Activated effector memory CD4-positive, alpha-beta T cell treated with anti-CD3 and anti-CD28 coated beads, Interleukin-2, amount 50 U/mL, for 16 hours (primary cell): Measurements from ENCODE around the gene FAAP100.
"Not testable (repeated sequence)": the region's sequence is repeated elsewhere in the genome, so short reads cannot be mapped to it uniquely, and the experiment has no call there.

Experiments used
- DNase-seq: peaks from one replicate; pipeline ENCODE4 v3.0.0-alpha.2; 2020

FAAP100 gene

DNA sequence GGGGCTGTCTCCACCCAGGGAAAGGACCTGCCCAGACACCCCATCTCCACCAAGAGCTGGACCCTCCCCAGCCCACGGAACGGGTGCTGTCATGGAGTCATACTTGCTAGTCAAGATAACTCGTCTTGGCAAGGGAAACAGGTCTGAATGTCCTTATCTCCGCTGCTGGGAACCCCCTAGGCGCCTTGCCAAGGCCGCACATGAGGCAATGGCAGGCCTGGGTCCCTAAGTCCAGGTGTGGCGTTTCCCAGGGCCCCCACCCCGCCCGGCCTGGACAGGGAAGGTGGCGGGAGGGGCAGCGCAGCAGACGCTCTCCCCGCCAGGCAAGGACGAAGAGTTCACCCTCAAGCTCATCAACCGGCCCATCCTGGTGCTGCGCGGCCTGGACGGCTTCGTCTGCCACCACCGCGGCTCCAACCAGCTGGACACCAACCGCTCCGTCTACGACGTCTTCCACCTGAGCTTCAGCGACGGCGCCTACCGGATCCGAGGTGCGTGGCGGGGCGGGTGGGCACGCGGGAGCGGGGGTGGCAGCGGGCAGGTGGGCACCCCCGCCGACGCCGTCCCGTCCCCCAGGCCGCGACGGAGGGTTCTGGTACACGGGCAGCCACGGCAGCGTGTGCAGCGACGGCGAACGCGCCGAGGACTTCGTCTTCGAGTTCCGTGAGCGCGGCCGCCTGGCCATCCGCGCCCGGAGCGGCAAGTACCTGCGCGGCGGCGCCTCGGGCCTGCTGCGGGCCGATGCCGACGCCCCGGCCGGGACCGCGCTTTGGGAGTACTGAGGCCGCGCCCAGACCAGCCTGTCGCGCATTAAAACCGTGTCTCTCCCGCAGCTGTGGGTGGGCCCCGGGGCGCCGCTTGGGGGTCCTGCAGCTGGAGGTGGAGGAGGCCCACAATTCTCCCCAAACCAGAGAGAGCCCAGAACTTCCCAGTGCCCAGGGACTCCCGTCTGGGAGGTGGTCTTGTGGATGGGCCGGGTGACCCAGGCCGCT lies 15.6 kb downstream of the FAAP100 start:
- no peak for DNase-seq

DNA sequence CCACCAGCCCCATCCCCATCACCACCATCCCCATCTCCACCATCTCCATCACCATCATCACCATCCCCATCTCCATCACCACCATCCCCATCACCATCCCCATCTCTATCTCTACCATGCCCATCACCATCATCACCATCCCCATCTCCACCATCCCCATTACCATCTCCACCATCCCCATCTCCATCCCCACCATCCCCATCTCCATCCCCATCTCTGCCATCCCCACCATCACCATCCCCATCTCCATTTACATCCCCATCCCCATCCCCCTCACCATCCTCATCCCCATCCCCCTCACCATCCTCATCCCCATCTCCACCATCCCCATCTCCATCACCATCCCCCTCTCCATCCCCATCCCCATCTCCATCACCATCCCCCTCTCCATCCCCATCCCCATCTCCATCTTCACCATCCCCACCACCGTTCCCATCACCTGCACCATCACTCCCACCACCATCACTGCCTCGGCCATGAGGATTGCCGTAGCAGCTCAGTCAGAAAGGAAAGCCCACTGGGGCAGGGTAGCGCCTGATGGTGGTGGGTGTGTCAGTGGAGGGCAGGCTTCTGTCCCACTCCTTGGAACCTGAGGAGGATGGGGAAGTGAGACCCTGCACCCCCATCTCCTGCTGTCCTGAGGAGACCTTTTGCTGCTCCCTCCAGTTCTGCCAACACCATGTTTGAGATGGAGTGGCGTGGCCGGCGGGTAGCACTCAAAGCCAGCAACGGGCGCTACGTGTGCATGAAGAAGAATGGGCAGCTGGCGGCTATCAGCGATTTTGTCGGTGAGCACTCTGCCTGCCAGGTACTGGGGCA lies 16.5 kb downstream of the FAAP100 start:
- no peak for DNase-seq

DNA sequence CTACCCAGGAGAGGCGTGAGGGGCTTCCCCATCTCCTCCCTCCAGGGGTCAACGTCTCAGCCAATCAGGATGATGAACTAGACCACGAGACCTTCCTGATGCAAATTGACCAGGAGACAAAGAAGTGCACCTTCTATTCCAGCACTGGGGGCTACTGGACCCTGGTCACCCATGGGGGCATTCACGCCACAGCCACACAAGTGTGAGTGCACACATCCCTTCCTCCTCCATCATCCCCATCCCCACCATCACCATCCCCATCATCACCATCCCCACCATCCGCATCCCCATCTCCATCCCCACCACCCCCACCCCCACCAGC lies 17.2 kb downstream of the FAAP100 start:
- DNase-seq, result no peak

GRCh38 chr17:81534157-81535006 lies 17.8 kb downstream of the FAAP100 start:
- no peak for DNase-seq

DNA sequence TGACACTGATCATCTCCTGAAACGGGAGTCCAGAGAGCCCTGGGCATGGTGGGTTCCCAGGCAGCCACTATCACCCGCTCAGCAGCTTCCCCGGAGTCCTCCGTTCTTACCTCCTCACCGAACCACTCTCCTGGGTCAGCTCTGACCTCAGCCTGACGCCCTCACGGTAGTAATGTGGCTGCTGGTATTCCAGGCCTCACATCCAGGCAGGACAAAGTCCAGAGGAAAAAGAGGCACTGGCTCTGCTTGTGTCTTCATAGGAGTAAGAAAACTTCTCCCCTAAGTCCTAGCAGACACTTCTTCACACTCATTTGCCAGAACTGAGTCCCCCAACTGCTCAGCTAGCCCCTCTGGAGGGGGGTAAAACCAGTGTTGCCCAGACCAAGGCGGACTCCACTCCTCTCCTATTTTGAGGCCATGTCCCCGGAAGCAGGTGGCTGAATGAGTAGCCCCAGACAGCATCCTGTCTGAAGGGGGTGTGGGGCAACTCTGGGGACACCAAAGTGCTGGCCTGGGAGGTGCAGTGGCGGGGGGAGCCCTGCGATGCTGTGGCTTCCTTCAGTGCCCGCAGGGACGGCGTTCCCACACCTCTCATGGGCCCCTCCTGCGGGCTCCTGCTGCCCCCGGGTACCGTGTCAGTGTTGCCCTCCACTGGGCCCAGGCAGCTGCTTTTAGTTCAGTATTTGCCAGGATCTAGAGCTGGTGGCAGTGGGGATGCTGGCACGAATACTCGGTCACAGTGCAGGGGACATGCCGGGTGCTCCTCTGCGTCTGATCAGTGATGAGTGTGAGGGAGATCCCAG lies 18.6 kb downstream of the FAAP100 start:
- DNase-seq, result no peak

GRCh38 chr17:81532490-81533287 lies 19.5 kb downstream of the FAAP100 start:
- no peak for DNase-seq

DNA sequence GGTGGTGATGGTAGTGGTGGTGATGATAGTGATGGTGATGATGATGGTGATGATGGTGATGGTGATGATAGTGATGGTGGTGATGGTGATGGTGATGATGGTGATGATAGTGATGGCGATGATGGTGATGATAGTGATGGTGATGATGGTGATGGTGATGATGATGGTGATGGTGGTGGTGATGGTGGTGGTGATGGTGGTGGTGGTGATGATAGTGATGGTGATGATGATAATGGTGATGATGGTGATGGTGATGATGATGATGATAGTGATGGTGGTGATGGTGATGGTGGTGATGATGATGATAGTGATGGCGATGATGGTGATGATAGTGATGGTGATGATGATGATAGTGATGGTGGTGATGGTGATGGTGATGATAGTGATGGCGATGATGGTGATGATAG lies 20.2 kb downstream of the FAAP100 start:
- DNase-seq, result not testable (repeated sequence)

- DNase-seq, result not testable (repeated sequence)
These were observed 21.1 kb downstream of the FAAP100 start for GRCh38 chr17:81531013-81531412.

DNA sequence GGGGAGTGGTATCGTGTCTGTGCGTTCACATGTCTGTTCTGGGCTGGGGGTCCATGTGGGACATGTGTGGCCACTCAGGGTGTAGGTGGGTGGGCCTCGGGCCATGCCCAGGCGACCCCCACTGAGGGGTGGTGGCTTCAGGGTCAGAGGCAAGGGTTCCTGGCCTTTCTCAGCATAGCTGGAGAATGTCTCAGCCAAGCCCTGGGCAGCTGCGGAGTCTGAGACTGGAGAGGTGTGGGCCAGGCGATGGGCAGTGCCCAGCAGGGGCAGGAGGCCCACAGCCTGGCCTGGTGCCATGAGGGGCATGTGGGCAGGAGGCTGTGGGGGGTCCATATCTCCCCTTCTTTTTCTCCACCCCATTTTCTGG lies 22.7 kb downstream of the FAAP100 start:
- no peak for DNase-seq

DNA sequence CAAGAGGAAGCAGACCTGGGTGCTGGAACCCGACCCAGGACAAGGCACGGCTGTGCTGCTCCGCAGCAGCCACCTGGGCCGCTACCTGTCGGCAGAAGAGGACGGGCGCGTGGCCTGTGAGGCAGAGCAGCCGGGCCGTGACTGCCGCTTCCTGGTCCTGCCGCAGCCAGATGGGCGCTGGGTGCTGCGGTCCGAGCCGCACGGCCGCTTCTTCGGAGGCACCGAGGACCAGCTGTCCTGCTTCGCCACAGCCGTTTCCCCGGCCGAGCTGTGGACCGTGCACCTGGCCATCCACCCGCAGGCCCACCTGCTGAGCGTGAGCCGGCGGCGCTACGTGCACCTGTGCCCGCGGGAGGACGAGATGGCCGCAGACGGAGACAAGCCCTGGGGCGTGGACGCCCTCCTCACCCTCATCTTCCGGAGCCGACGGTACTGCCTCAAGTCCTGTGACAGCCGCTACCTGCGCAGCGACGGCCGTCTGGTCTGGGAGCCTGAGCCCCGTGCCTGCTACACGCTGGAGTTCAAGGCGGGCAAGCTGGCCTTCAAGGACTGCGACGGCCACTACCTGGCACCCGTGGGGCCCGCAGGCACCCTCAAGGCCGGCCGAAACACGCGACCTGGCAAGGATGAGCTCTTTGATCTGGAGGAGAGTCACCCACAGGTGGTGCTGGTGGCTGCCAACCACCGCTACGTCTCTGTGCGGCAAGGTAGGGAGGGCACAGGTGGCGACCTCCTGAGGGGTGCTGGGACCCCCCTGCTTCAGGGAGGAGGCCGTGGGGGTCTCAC lies 23.3 kb downstream of the FAAP100 start:
- no peak for DNase-seq

- DNase-seq, result no peak
These were observed 23.8 kb downstream of the FAAP100 start for GRCh38 chr17:81528384-81528650.

- no peak for DNase-seq
These were observed 24.4 kb downstream of the FAAP100 start, which contains the start of gene FSCN2 for GRCh38 chr17:81527591-81528383. TSS of gene FSCN2 (plus strand) at chr17:81528377. CDS start at chr17:81528532, 155 bp downstream.

DNA sequence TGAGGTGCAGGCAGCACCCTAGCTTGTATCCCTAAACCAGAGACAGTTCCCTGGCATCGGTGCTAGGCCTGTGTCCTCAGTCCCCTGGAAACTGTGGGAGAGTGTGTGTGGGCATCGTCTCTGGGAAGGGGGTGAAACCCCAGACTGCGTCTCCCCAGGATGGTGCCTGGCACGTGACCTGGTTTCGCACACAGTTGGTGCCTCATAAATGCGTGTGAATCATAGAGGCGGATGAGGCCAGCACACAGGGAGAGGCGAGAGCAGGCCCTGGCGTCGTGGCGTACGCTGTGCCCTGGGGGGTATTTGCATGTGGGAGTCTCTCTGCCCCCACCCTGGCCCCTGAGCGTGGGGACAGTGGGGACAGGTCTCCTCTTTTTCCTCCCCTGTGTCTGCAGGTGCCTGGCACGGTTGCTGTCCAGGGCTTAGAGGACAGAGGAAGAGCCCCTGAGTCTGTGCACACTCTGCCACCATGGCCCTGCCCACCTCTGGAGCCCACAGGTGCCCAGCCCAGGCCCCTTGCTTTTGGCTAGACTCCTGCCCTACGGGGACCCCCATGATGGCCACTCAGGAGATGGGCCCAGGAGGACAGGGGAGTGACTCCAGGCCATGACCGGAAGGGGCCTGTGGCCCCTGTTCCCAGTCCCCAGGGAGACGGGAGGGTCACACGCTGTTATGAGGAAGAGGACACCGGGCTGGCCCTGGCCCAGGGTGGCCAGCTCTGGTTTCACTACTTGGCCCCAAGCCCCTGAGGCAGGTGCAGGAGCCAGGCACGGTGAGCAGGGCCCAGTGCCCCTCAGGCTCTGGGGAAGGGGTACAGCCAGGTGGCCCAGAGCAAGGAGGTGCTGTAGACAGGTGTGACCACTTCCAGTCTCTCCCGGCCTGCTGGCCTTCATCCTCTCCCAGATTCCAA lies 25.2 kb downstream of the FAAP100 start:
- DNase-seq, result no peak

- no peak for DNase-seq
These were observed 27.3 kb downstream of the FAAP100 start for GRCh38 chr17:81524865-81525159.

DNA sequence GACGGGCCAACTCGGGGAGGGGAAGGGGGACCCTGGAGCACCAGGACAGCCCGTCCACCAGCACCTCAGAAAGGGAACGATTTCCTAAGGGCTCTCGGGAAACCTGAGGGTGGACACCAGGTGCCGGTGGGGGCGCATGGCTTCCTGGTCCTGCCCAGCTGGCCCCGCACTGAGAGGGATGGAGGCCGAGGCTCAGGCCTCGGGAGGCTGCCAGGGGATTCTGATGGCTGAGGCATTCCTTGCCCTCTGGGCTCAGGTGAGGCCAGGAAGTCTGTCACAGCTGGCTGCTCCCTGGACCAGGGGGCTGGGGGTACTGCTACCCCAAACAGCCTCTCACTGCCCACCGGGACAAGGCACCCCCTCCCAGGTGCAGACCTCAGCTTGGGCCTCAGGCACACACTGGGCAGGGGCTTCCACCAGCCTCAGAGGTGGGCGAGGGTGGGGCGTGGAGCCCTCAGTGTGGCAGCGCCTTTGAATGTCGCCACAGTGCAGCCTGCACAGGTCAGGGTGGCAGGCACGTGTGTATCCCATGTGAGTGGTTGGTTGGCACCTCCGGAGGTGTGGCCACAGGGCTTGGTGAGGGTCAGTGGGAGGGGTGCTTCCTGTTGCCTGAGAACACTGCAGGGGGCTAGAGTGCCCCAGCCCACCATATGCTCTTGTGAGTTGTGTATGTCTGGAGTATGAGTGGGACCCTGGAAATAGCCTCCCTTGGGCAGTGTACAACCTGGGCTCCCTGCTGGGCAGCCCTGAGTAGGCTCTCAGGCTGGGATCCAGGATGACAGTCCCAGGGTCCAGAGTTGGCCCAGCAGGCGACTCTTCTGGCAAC lies 27.9 kb downstream of the FAAP100 start:
- no peak for DNase-seq

DNA sequence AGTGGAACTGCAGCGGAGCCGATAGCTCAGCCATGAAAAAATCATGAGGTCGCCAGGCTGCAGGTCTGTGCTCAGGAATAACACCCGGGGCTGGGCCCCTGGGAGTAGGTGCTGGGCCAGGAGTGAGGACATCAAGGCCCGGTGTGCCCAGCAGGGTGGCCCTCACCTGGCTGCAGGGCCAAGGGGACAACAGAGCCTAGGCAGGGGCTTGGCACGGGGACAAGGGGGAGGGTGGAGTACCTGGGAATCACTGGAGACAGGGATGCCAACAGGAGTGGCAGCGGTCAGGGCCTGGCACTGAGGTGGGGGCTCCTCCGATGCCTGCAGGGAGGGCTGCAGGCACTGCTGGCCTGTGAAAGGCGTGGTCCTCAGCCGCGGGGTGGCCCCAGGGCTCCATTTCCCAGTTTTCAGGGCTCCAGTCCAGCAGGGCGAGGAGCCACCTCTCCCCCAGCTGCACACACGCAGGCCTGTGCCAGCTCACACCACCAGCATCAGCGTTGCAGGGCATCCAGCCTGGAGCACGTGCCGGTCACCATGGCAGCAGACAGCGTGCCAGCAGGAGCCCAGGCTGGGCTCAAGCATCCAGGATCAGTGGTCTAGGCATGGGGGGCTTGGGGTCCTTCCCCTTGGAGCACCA lies 28.6 kb downstream of the FAAP100 start:
- no peak for DNase-seq
